ENCODE measurements around the gene IRX1. TPM values are rescaled to one million over a fixed set of nuclear protein-coding genes. Genes with fewer than 3 reads are reported as not detected.

IRX1 gene
- total RNA-seq, 1 experiment from 2014 or later, result 4.1 TPM

DNA sequence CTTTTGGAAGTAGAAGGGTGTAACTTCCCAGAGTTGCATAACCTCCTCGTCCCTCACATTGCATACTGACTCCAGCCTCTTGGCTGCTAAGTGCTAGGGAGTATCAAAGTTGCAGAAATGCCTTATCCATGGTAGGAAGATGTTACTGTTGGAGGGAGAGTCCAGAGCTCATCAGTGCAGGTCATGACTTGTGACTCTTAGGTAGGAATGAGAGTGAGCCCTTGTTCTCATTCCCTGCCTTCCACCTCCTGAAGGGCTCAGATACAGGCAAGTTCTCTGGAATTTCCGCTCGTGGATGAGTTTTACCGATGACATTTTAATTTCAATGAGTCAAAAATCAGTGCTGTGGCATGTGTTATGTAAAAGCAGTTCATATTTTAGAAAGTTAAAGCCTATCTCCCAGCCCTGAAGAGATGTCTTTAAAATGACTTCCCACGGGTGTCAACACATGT, 17.0 kb downstream of the IRX1 start:
- Histone ChIP-seq H2BK5ac (ENCODE audit: insufficient read length, low read length) (no peak overlapping the region), H3K23ac (ENCODE audit: insufficient read length, low read depth, low read length) (no peak overlapping the region), H3K79me1 (ENCODE audit: insufficient read depth, low read depth, low read length, poor library complexity, severe bottlenecking) (no peaks in the 10 kb centered on the region), H3T11ph (ENCODE audit: low read length) (no peak overlapping the region), H3K4me1 (ENCODE audit: insufficient read depth, low read length) (no peaks in the 10 kb centered on the region), H3K18ac (ENCODE audit: insufficient read length, low read depth, low read length) (no peak overlapping the region), H2AFZ (ENCODE audit: low read length) (no peak overlapping the region), H4K20me1 (ENCODE audit: control insufficient read depth, insufficient read depth, insufficient read length) (no peaks in the 10 kb centered on the region), H3K79me2 (ENCODE audit: insufficient read depth, low read length) (no peaks in the 10 kb centered on the region), H3K9ac (ENCODE audit: extremely low read depth, insufficient read length, low read length) (no peak overlapping the region), H4K91ac (ENCODE audit: insufficient read length, low read depth, low read length) (no peak overlapping the region), H3K27me3 (ENCODE audit: insufficient read depth, low read length) (no peaks in the 10 kb centered on the region), H2BK20ac (ENCODE audit: low read depth, low read length, poor library complexity, severe bottlenecking) (no peak overlapping the region), H3K9me3 (ENCODE audit: control insufficient read depth, low read depth, low read length) (no peaks in the 10 kb centered on the region), H2BK15ac (ENCODE audit: low read depth, low read length) (no peak overlapping the region), H2BK120ac (ENCODE audit: low read depth, low read length, poor library complexity, severe bottlenecking) (no peak overlapping the region), H3K4me2 (ENCODE audit: insufficient read depth, insufficient read length, low read length) (no peak overlapping the region), H2AK5ac (ENCODE audit: insufficient read length, low read length) (no peak overlapping the region), H4K8ac (replicated peaks; ENCODE audit: insufficient read length, low read depth, low read length) (no peak overlapping the region), H3K4ac (ENCODE audit: low read depth, low read length) (no peak overlapping the region), H4K5ac (ENCODE audit: insufficient read length, low read depth, low read length) (no peak overlapping the region), H3K23me2 (ENCODE audit: insufficient read length, low read depth, low read length, poor library complexity, severe bottlenecking) (no peaks in the 10 kb centered on the region), H3K27ac (ENCODE audit: insufficient read length, low read depth, low read length) (no peak overlapping the region), H3K14ac (ENCODE audit: insufficient read depth, low read length) (no peak overlapping the region), H2BK12ac (ENCODE audit: insufficient read length, low read depth, low read length) (no peak overlapping the region), H3K56ac (ENCODE audit: insufficient read length, low read depth, low read length) (no peak overlapping the region)
- DNase-seq, result no peak
- no peaks in the 10 kb centered on the region for H3K9me3 Mint-ChIP-seq
- TF ChIP-seq, protein P1, sequence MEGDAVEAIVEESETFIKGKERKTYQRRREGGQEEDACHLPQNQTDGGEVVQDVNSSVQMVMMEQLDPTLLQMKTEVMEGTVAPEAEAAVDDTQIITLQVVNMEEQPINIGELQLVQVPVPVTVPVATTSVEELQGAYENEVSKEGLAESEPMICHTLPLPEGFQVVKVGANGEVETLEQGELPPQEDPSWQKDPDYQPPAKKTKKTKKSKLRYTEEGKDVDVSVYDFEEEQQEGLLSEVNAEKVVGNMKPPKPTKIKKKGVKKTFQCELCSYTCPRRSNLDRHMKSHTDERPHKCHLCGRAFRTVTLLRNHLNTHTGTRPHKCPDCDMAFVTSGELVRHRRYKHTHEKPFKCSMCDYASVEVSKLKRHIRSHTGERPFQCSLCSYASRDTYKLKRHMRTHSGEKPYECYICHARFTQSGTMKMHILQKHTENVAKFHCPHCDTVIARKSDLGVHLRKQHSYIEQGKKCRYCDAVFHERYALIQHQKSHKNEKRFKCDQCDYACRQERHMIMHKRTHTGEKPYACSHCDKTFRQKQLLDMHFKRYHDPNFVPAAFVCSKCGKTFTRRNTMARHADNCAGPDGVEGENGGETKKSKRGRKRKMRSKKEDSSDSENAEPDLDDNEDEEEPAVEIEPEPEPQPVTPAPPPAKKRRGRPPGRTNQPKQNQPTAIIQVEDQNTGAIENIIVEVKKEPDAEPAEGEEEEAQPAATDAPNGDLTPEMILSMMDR (conservative IDR thresholded peaks at IDR 0.05), result no peak
- no peak overlapping the region for H3K4me3 Mint-ChIP-seq
- peaks cover 0 to 3% (median 0%) of the 10 kb centered on the region in 3 experiments; a peak in 2 of 7 replicates for H3K36me3 Mint-ChIP-seq (ENCODE audit: insufficient read depth in 1 of 3, low read depth in 3 of 3)
- peaks cover 7 to 15% of the 10 kb centered on the region in 2 experiments for H3K4me1 Mint-ChIP-seq
- WGBS (ENCODE audit: extremely low coverage, insufficient read length, low lambda C conversion rate), result no CpG with 5 or more reads among the region's 5 CpGs
- H3K27ac Mint-ChIP-seq, result no peak overlapping the region
- peaks cover 14% of the 10 kb centered on the region for H3K27me3 Mint-ChIP-seq (ENCODE audit: low read depth)

All from H9 (cell line).